ENCODE data around the gene EEF2KMT. TPM values are rescaled to one million over a fixed set of nuclear protein-coding genes. Genes with fewer than 3 reads are reported as not detected.
"Not testable (repeated sequence)": the region's sequence is repeated elsewhere in the genome, so short reads cannot be mapped to it uniquely, and the experiment has no call there.

EEF2KMT gene
- total RNA-seq, 1 experiment from 2014 or later = 25.8 TPM

DNA sequence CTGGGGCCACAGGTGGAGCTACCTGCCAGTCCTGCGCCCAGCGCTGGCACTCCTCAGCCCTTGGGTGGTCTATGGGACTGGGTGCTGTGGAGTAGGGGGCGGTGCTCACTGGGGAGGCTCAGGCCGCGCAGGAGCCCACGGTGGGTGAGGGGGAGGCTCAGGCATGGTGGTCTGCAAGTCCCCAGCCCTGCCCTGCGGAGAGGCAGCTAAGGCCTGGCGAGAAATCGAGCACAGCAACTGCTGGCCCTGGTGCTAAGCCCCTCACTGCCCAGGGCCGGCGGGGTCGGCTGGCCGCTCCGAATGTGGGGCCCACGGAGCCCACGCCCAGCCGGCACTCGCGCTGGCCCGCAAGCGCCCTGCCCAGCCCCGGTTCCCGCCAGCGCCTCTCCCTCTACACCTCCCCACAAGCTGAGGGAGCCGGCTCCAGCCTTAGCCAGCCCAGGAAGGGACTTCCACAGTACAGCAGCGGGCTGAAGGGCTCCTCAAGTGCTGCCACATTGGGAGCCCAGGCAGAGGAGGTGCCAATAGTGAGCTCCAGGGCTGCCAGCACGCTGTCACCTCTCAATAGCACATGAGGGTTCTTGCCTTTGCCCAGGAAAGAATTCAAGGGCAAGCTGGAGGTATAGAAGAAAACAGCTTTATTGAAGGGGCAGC is 11.0 kb upstream of the EEF2KMT start:
- H2AFZ ChIP-seq (ENCODE audit: low read length) = no peak overlapping the region
- no peaks in the 10 kb centered on the region for H3K4me1 ChIP-seq (ENCODE audit: insufficient read depth, low read length)
- POLR2A ChIA-PET (ENCODE audit: unreplicated experiment) = no interaction called here
- H3K9me2 ChIP-seq (replicated peaks; ENCODE audit: low read length) = no peaks in the 10 kb centered on the region
- ATAC-seq (no peak), DNase-seq (no peak)
- H3K4me2 ChIP-seq (ENCODE audit: low read length) = no peak overlapping the region
- no peaks in the 10 kb centered on the region for H3K27me3 ChIP-seq (ENCODE audit: low read length)
- H4K20me1 ChIP-seq (ENCODE audit: low read length) = no peaks in the 10 kb centered on the region
- no peaks in the 10 kb centered on the region for H3K9me3 ChIP-seq (ENCODE audit: low read length)
- intact Hi-C loops (cut with micrococcal nuclease) = no loop called here
- TF ChIP-seq EZH2phosphoT487 (IDR thresholded peaks at IDR 0.05; ENCODE audit: borderline replicate concordance, low read length) = no peak
- TF ChIP-seq EZH2 (IDR thresholded peaks at IDR 0.05; ENCODE audit: low read length, unreplicated experiment) = no peak
- TF ChIP-seq CTCF (conservative IDR thresholded peaks at IDR 0.05; ENCODE audit: low read depth, low read length) = no peak
- no peak overlapping the region for H3K9ac ChIP-seq (ENCODE audit: low read length)
- CTCF ChIA-PET = no interaction called here
- no peaks in the 10 kb centered on the region for H3K36me3 ChIP-seq (ENCODE audit: low read depth, low read length)
- no peak overlapping the region for H3K27ac ChIP-seq (ENCODE audit: low read length)
- BruUV-seq (replicated peaks) = no TSS peak
- H3K4me3 ChIP-seq (ENCODE audit: low read length) = no peak overlapping the region
- H3F3A ChIP-seq (ENCODE audit: low read length, unreplicated experiment) = no peaks in the 10 kb centered on the region
- no peaks in the 10 kb centered on the region for H3K79me2 ChIP-seq (ENCODE audit: low read length)

GRCh38 chr16:5105039-5105438 is 7.4 kb upstream of the EEF2KMT start:
- H3K4me2 ChIP-seq (ENCODE audit: low read length); H3K9ac ChIP-seq (ENCODE audit: low read length); H3K27ac ChIP-seq (ENCODE audit: low read length); H3K4me3 ChIP-seq (ENCODE audit: low read length); H4K20me1 ChIP-seq (ENCODE audit: low read length); BruUV-seq (replicated peaks); CTCF ChIA-PET; H3K36me3 ChIP-seq (ENCODE audit: low read depth, low read length); H3F3A ChIP-seq (ENCODE audit: low read length, unreplicated experiment); H2AFZ ChIP-seq (ENCODE audit: low read length); H3K4me1 ChIP-seq (ENCODE audit: insufficient read depth, low read length); H3K9me2 ChIP-seq (replicated peaks; ENCODE audit: low read length); POLR2A ChIA-PET (ENCODE audit: unreplicated experiment); ATAC-seq; H3K79me2 ChIP-seq (ENCODE audit: low read length); H3K9me3 ChIP-seq (ENCODE audit: low read length); H3K27me3 ChIP-seq (ENCODE audit: low read length); intact Hi-C loops (cut with micrococcal nuclease): not testable (repeated sequence)
- peak; percentile 46 for DNase-seq

- POLR2A ChIA-PET (ENCODE audit: unreplicated experiment); H3F3A ChIP-seq (ENCODE audit: low read length, unreplicated experiment); CTCF ChIA-PET; intact Hi-C loops (cut with micrococcal nuclease); BruUV-seq (replicated peaks); DNase-seq; ATAC-seq; H3K36me3 ChIP-seq (ENCODE audit: low read depth, low read length); H4K20me1 ChIP-seq (ENCODE audit: low read length); H3K27me3 ChIP-seq (ENCODE audit: low read length); H3K4me2 ChIP-seq (ENCODE audit: low read length); H3K27ac ChIP-seq (ENCODE audit: low read length); H3K9me3 ChIP-seq (ENCODE audit: low read length); H2AFZ ChIP-seq (ENCODE audit: low read length); H3K79me2 ChIP-seq (ENCODE audit: low read length); H3K9me2 ChIP-seq (replicated peaks; ENCODE audit: low read length); H3K9ac ChIP-seq (ENCODE audit: low read length); H3K4me1 ChIP-seq (ENCODE audit: insufficient read depth, low read length); H3K4me3 ChIP-seq (ENCODE audit: low read length): not testable (repeated sequence)
Measured at GRCh38 chr16:5103296-5104032, 5.9 kb upstream of the EEF2KMT start.

DNA sequence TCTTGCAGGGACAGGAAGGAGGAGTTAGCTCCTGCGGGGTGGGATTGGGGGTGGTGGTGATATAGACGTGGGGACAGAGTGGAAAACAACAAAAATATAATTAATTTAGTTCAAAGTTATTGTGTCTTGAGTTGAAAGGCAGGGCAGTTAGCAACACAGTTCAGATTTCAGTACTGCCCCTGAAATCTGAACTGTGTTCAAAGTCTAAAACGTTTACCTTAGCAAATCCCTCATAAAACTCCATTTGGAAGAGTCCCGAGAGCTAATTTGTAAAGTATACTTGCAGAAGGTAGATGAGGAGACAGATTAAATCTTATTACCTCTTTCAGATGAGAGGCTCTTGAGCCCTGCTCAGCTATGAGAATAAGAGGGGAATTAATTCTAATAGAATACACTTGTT is 1.6 kb upstream of the EEF2KMT start:
- H3F3A ChIP-seq (ENCODE audit: low read length, unreplicated experiment); H3K36me3 ChIP-seq (ENCODE audit: low read depth, low read length); intact Hi-C loops (cut with micrococcal nuclease); H3K9me2 ChIP-seq (replicated peaks; ENCODE audit: low read length); H3K79me2 ChIP-seq (ENCODE audit: low read length); H4K20me1 ChIP-seq (ENCODE audit: low read length); H3K4me1 ChIP-seq (ENCODE audit: insufficient read depth, low read length); H3K27me3 ChIP-seq (ENCODE audit: low read length); H3K27ac ChIP-seq (ENCODE audit: low read length); H3K9me3 ChIP-seq (ENCODE audit: low read length); POLR2A ChIA-PET (ENCODE audit: unreplicated experiment); H3K4me2 ChIP-seq (ENCODE audit: low read length); DNase-seq; H3K9ac ChIP-seq (ENCODE audit: low read length); ATAC-seq; H2AFZ ChIP-seq (ENCODE audit: low read length); BruUV-seq (replicated peaks); H3K4me3 ChIP-seq (ENCODE audit: low read length); CTCF ChIA-PET: not testable (repeated sequence)

DNA sequence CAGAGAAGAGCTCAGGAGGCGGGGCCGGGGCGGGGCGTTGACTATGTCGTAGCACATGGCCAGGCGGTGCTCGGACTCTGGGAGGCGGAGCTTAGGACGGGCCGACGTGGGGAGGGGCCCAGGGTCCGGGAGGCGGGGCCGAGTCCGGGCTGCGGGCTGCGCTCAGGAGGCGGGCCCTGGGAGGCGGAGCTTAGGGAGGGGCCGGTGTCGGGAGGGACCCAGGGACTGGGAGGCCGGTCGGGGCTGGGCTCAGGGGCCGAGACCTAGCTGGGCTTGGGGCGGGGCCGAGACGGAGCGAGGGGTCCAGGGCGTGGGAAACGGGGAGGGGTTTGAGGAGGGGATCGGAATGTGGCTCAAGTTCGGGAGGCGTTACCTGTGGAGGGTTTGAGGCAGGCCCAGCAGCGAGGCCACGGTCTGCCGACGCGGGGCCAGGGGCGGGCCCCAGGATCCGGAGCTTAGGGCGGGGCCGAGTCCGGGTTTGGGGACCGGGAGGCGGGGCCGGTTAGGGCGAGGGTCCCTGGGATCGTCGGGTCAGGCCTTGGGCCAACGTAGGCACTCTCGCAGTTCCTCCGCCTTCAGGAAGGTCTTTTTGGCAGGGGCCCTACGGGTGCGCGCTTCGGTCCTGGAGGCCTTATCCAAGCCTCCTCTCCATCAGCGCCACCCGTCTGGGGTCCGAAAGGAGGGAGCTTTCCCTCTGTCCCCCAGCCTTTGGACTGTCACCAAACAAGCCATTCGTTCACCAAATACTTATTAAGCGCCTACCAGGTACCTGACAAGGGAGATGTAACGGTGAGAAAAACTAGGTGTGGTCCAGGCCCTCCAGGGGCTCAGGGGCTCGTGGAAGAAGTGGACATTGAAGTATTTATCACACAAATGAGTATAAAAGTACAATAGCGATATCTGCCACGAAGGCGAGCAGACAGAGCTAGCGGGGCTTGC is 895 bp upstream of the EEF2KMT start:
- Histone ChIP-seq H3K4me3 (ENCODE audit: low read length) (peak overlapping the region; percentile 62), H3K4me2 (ENCODE audit: low read length) (peak overlapping the region; percentile 74), H2AFZ (ENCODE audit: low read length) (peak overlapping the region; percentile 63)
- H3K36me3 ChIP-seq (ENCODE audit: low read depth, low read length); H3K4me1 ChIP-seq (ENCODE audit: insufficient read depth, low read length); H3K79me2 ChIP-seq (ENCODE audit: low read length); H3F3A ChIP-seq (ENCODE audit: low read length, unreplicated experiment); H3K9me3 ChIP-seq (ENCODE audit: low read length); intact Hi-C loops (cut with micrococcal nuclease); ATAC-seq; H3K9ac ChIP-seq (ENCODE audit: low read length); H3K27ac ChIP-seq (ENCODE audit: low read length); H3K9me2 ChIP-seq (replicated peaks; ENCODE audit: low read length); POLR2A ChIA-PET (ENCODE audit: unreplicated experiment); CTCF ChIA-PET; H3K27me3 ChIP-seq (ENCODE audit: low read length); BruUV-seq (replicated peaks); H4K20me1 ChIP-seq (ENCODE audit: low read length): not testable (repeated sequence)
- DNase-seq = peak; percentile 51
